GM12891 (cell line): Measurements from ENCODE around the gene SMIM21.

Experiments
- PAX5 ChIP-seq: IDR thresholded peaks from 2 replicates; pipeline ENCODE4 v1.6.1; 2011; ENCODE audit warnings: low read length, moderate library complexity, mild to moderate bottlenecking; ENCODE audit not compliant: insufficient read depth, severe bottlenecking
- POLR2A ChIP-seq: IDR thresholded peaks from 2 replicates; pipeline ENCODE4 v1.6.1; 2011; ENCODE audit warnings: low read depth, low read length, control low read depth
- SPI1 ChIP-seq: IDR thresholded peaks from 2 replicates; pipeline ENCODE4 v1.6.1; 2011; ENCODE audit warnings: low read depth, low read length, control low read depth
- TAF1 ChIP-seq: IDR thresholded peaks from 2 replicates; pipeline ENCODE4 v1.6.1; 2011; ENCODE audit warnings: low read depth, low read length, control low read depth

- TF ChIP-seq POLR2A (no peak), SPI1 (no peak), TAF1 (no peak), PAX5 (no peak)
These were observed 17.7 kb downstream of the SMIM21 start for GRCh38 chr18:75409806-75410205.
